Neuronal stem cell (in vitro differentiated cells): ENCODE data around the gene PET100.

Experiments used
- DNase-seq: peaks from one replicate; pipeline ENCODE4 v3.0.0-alpha.2; 2013; ENCODE audit warnings: low spot score
- H2AFZ ChIP-seq: one replicate; pipeline ENCODE4 v1.6.1; 2013; ENCODE audit warnings: mild to moderate bottlenecking, low read length, inconsistent platforms
- H2AK5ac ChIP-seq: 2 replicates; pipeline ENCODE4 v1.6.1; 2013; ENCODE audit warnings: low read depth, mild to moderate bottlenecking, inconsistent platforms, low read length, moderate library complexity, mixed read lengths
- H2BK120ac ChIP-seq: 2 replicates; pipeline ENCODE4 v1.6.1; 2013; ENCODE audit warnings: low read depth, mild to moderate bottlenecking, inconsistent platforms, low read length, moderate library complexity, mixed read lengths
- H2BK12ac ChIP-seq: one replicate; pipeline ENCODE4 v1.6.1; 2013; ENCODE audit warnings: low read length, inconsistent platforms
- H2BK15ac ChIP-seq: 2 replicates; pipeline ENCODE4 v1.6.1; 2013; ENCODE audit warnings: mild to moderate bottlenecking, low read length, inconsistent platforms, mixed read lengths
- H2BK5ac ChIP-seq: one replicate; pipeline ENCODE4 v1.6.1; 2013; ENCODE audit warnings: inconsistent platforms, mild to moderate bottlenecking, low read length, moderate library complexity
- H3K14ac ChIP-seq: one replicate; pipeline ENCODE4 v1.6.1; 2013; ENCODE audit warnings: low read length, inconsistent platforms
- H3K18ac ChIP-seq: 2 replicates; pipeline ENCODE4 v1.6.1; 2013; ENCODE audit warnings: low read length, inconsistent platforms
- H3K23ac ChIP-seq: 2 replicates; pipeline ENCODE4 v1.6.1; 2013; ENCODE audit warnings: low read depth, mild to moderate bottlenecking, mixed read lengths, low read length, inconsistent platforms; ENCODE audit not compliant: poor library complexity
- H3K27ac ChIP-seq: replicated peaks from 3 replicates; pipeline ENCODE4 v1.5.1; 2013; ENCODE audit warnings: low read length, inconsistent platforms
- H3K27me3 ChIP-seq, 3 experiments: 2 replicates each; pipeline ENCODE4 v1.6.1; 2013; ENCODE audit warnings: low read length in 3 of 3, mild to moderate bottlenecking in 2 of 3, inconsistent platforms in 1 of 3, low read depth in 1 of 3, mixed read lengths in 1 of 3, moderate library complexity in 1 of 3; ENCODE audit not compliant: control insufficient read depth in 3 of 3, insufficient read depth in 3 of 3
- H3K36me3 ChIP-seq, 2 donors: replicated peaks in 1 of 2; 2 replicates each; pipeline ENCODE4 v1.6.1; 2013; ENCODE audit warnings: low read length in 2 of 2; ENCODE audit not compliant: control insufficient read depth in 2 of 2, insufficient read depth in 2 of 2
- H3K4ac ChIP-seq: 2 replicates; pipeline ENCODE4 v1.6.1; 2013; ENCODE audit warnings: inconsistent platforms, mild to moderate bottlenecking, low read length, moderate library complexity
- H3K4me1 ChIP-seq, 2 donors: 1 replicate in 1 of 2; 2 replicates in 1 of 2; pipeline ENCODE4 v1.6.1; 2013; ENCODE audit warnings: low read length in 2 of 2, low read depth in 1 of 2; ENCODE audit not compliant: control insufficient read depth in 2 of 2, insufficient read depth in 1 of 2
- H3K4me2 ChIP-seq: one replicate; pipeline ENCODE4 v1.6.1; 2013; ENCODE audit warnings: mild to moderate bottlenecking, low read length, inconsistent platforms; ENCODE audit not compliant: insufficient read depth, poor library complexity, severe bottlenecking
- H3K4me3 ChIP-seq, 2 donors: 2 replicates each; pipeline ENCODE4 v1.5.1; 2013; ENCODE audit warnings: low read length in 2 of 2, mild to moderate bottlenecking in 2 of 2, inconsistent platforms in 1 of 2, moderate library complexity in 1 of 2
- H3K79me1 ChIP-seq: one replicate; pipeline ENCODE4 v1.6.1; 2013; ENCODE audit warnings: low read depth, mild to moderate bottlenecking, inconsistent platforms, low read length, moderate library complexity
- H3K9ac ChIP-seq: one replicate; pipeline ENCODE4 v1.6.1; 2013; ENCODE audit warnings: mild to moderate bottlenecking, low read depth, low read length, inconsistent platforms; ENCODE audit not compliant: poor library complexity
- H3K9me3 ChIP-seq, 2 donors: replicated peaks in 1 of 2; 2 replicates each; pipeline versions ENCODE3 to v1.6.1; 2013; ENCODE audit warnings: low read length in 2 of 2, mild to moderate bottlenecking in 2 of 2, inconsistent platforms in 1 of 2, low read depth in 1 of 2, mixed read lengths in 1 of 2, moderate library complexity in 1 of 2; ENCODE audit not compliant: control insufficient read depth in 2 of 2, insufficient read depth in 1 of 2
- H4K8ac ChIP-seq: one replicate; pipeline ENCODE4 v1.6.1; 2013; ENCODE audit warnings: low read depth, mild to moderate bottlenecking, inconsistent platforms, low read length, moderate library complexity
- H4K91ac ChIP-seq: one replicate; pipeline ENCODE4 v1.6.1; 2013; ENCODE audit warnings: low read length, low read depth, mild to moderate bottlenecking, inconsistent platforms; ENCODE audit not compliant: poor library complexity
- WGBS, 2 donors: extraction: QIAGEN DNeasy Blood & Tissue Kit; methylation state at CpG; one replicate each; pipeline ENCODE4 v1.1.7; 2013; ENCODE audit warnings: missing lambda C conversion rate in 2 of 2, mixed read lengths in 1 of 2; ENCODE audit not compliant: insufficient read length in 2 of 2, insufficient replicate concordance in 1 of 2; ENCODE audit errors: extremely low coverage in 2 of 2; 5-methylcytosine and 5-hydroxymethylcytosine counted together

PET100 gene

DNA sequence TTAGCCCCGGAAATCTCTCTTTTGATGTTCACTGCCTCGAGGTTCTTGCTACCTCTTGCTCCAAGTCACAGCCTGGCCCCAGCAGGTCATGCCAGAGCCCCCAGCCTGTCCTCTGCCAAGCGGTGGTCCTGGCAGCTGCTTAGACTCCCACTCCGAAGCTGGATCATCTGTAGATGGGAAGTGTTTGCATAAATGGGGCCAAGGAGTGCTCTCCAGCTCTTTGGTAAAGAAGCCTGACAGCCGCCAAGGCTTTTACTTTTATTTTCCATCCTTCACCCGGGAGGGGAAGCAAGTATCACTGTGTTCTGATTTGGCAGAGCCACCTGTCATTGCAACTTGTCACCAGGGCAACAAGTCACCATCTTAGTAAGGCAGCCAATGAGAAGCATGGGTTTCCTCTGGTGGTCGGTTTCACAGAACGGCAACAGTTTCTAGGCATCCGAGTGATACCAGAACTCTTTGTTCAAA is 28.7 kb downstream of the PET100 start:
- no peak overlapping the region for H2BK5ac ChIP-seq
- peaks cover 1% of the 10 kb centered on the region for H3K79me1 ChIP-seq
- no peaks in the 10 kb centered on the region for H3K36me3 ChIP-seq
- H4K91ac ChIP-seq = no peak overlapping the region
- H2BK15ac ChIP-seq = no peak overlapping the region
- H2BK120ac ChIP-seq = no peak overlapping the region
- no peaks in the 10 kb centered on the region for H3K9me3 ChIP-seq
- DNase-seq = no peak
- H3K27me3 ChIP-seq = no peaks in the 10 kb centered on the region
- no CpG with 5 or more reads among the region's 9 CpGs for WGBS, 2 donors
- peak overlapping the region; percentile 5 for H2AK5ac ChIP-seq
- no peak overlapping the region for H3K14ac ChIP-seq
- no peak overlapping the region for H3K4ac ChIP-seq
- H3K9ac ChIP-seq = no peak overlapping the region
- H3K18ac ChIP-seq = no peak overlapping the region
- no peak overlapping the region for H4K8ac ChIP-seq
- H3K23ac ChIP-seq = no peak overlapping the region
- H2AFZ ChIP-seq = peak overlapping the region; percentile 79
- no peak overlapping the region for H3K4me3 ChIP-seq
- no peak overlapping the region for H3K27ac ChIP-seq
- H3K4me1 ChIP-seq = peaks cover 0 to 2% of the 10 kb centered on the region in 2 donors
- H2BK12ac ChIP-seq = no peak overlapping the region
- no peak overlapping the region for H3K4me2 ChIP-seq

DNA sequence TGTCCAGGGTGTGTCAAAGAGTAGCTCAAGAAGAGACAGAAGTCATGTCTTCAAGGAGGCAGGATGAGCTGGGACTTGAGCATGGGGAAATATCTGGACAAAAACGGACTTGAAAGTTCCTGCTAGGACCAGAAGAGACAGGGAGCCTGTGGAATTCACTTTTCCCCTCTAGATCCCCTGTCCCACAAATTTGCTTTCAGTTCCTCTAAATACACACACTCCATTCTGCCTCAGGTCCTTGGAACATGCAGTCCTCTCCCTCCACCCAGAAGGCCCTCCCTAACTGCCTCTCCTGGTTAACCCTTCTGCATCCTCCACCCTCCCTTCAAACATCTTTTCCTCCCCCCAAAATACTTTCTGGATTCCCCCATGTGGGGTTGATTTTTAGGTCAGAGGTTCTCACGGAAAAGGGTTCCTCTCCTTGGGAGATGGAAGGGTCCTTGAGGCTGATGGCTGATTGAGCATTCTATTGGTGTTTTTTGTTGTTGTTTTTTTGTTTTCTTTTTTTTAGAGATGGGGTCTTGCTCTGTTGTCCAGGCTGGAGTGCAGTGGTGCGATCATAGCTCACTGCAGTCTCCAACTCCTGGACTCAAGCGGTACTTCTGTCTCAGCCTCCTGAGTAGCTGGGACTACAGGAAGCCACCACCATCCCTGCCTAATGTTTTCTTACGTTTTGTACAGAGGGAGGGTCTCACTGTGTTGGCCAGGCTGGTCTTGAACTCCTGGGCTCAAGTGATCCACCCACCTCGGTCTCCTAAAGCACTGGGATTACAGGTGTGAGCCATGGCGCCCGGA is 32.3 kb downstream of the PET100 start:
- Histone ChIP-seq H3K4me3 (no peak overlapping the region), H3K14ac (no peak overlapping the region), H2BK120ac (no peak overlapping the region), H3K23ac (no peak overlapping the region), H2BK12ac (no peak overlapping the region), H3K4ac (no peak overlapping the region), H3K27me3 (no peaks in the 10 kb centered on the region), H2BK5ac (no peak overlapping the region), H2BK15ac (no peak overlapping the region), H3K9ac (no peak overlapping the region), H3K9me3 (no peaks in the 10 kb centered on the region), H3K27ac (no peak overlapping the region), H3K4me1 (peaks cover 0 to 2% of the 10 kb centered on the region in 2 donors), H4K8ac (no peak overlapping the region), H2AK5ac (no peak overlapping the region), H3K36me3 (no peaks in the 10 kb centered on the region), H4K91ac (no peak overlapping the region), H3K4me2 (no peak overlapping the region), H3K79me1 (peaks cover 1% of the 10 kb centered on the region), H2AFZ (no peak overlapping the region), H3K18ac (no peak overlapping the region)
- WGBS, 2 donors = no CpG with 5 or more reads among the region's 8 CpGs
- no peak for DNase-seq

- no peaks in the 10 kb centered on the region for H3K4me1 ChIP-seq
- no peak overlapping the region for H3K4ac ChIP-seq
- H3K4me3 ChIP-seq = no peak overlapping the region
- no peak overlapping the region for H3K23ac ChIP-seq
- H2BK12ac ChIP-seq = no peak overlapping the region
- WGBS, 2 donors = no CpG with 5 or more reads among the region's 14 CpGs
- no peaks in the 10 kb centered on the region for H3K9me3 ChIP-seq
- H3K27me3 ChIP-seq = no peaks in the 10 kb centered on the region
- no peak overlapping the region for H2AK5ac ChIP-seq
- H3K36me3 ChIP-seq = no peaks in the 10 kb centered on the region
- no peak overlapping the region for H4K8ac ChIP-seq
- H3K4me2 ChIP-seq = no peak overlapping the region
- H3K27ac ChIP-seq = no peak overlapping the region
- no peak overlapping the region for H2BK5ac ChIP-seq
- no peak overlapping the region for H2BK120ac ChIP-seq
- no peak overlapping the region for H3K18ac ChIP-seq
- H3K14ac ChIP-seq = no peak overlapping the region
- H3K9ac ChIP-seq = no peak overlapping the region
- peaks cover 1% of the 10 kb centered on the region for H3K79me1 ChIP-seq
- H4K91ac ChIP-seq = no peak overlapping the region
- H2BK15ac ChIP-seq = no peak overlapping the region
- no peak for DNase-seq
- no peak overlapping the region for H2AFZ ChIP-seq
Observed at GRCh38 chr19:7662657-7663056, 33.1 kb downstream of the PET100 start.

DNA sequence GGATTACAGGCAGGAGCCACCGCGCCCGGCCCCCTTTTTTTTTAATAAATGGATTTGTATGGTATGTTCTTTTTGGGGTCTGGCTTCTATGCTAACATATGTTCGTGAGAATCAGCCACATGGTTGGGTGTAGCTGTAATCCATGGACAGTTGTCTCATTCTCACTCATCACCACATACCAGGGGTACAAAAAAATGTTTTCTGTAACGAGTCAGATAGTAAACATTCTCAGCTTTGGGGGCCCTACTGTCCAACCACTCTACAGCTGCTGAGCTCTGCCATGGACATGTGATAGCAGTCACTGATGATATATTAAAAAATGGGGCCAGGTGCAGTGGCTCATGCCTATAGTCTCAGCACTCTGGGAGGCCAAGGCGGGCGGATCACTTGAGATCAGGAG is 34.1 kb downstream of the PET100 start:
- no peak overlapping the region for H3K23ac ChIP-seq
- no peak overlapping the region for H2BK12ac ChIP-seq
- H3K9me3 ChIP-seq = no peaks in the 10 kb centered on the region
- peaks cover 1% of the 10 kb centered on the region for H3K79me1 ChIP-seq
- H3K4ac ChIP-seq = no peak overlapping the region
- H2AK5ac ChIP-seq = no peak overlapping the region
- H3K27me3 ChIP-seq = peaks cover 0 to 2% (median 0%) of the 10 kb centered on the region in 3 experiments
- no CpG with 5 or more reads among the region's 7 CpGs for WGBS, 2 donors
- no peak overlapping the region for H3K14ac ChIP-seq
- H4K8ac ChIP-seq = no peak overlapping the region
- no peak overlapping the region for H2BK5ac ChIP-seq
- H3K4me2 ChIP-seq = no peak overlapping the region
- H3K4me1 ChIP-seq = no peaks in the 10 kb centered on the region
- no peak overlapping the region for H2AFZ ChIP-seq
- H4K91ac ChIP-seq = no peak overlapping the region
- no peak overlapping the region for H2BK15ac ChIP-seq
- DNase-seq = no peak
- H3K36me3 ChIP-seq = no peaks in the 10 kb centered on the region
- no peak overlapping the region for H3K27ac ChIP-seq
- no peak overlapping the region for H3K4me3 ChIP-seq
- H3K9ac ChIP-seq = no peak overlapping the region
- H3K18ac ChIP-seq = no peak overlapping the region
- H2BK120ac ChIP-seq = no peak overlapping the region
